ENCODE results near the gene MYL2. TPM values are rescaled to one million over a fixed set of nuclear protein-coding genes. Genes with fewer than 3 reads are reported as not detected.
A peak's percentile ranks its signal among the peaks of the same experiment; 100 is the strongest.
"Not testable (repeated sequence)": the region's sequence is repeated elsewhere in the genome, so short reads cannot be mapped to it uniquely, and the experiment has no call there.

Gene MYL2, protein sequence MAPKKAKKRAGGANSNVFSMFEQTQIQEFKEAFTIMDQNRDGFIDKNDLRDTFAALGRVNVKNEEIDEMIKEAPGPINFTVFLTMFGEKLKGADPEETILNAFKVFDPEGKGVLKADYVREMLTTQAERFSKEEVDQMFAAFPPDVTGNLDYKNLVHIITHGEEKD
- total RNA-seq (2014; rRNA removed; shearing (Covaris generic)): not detected in 2 replicates

DNA sequence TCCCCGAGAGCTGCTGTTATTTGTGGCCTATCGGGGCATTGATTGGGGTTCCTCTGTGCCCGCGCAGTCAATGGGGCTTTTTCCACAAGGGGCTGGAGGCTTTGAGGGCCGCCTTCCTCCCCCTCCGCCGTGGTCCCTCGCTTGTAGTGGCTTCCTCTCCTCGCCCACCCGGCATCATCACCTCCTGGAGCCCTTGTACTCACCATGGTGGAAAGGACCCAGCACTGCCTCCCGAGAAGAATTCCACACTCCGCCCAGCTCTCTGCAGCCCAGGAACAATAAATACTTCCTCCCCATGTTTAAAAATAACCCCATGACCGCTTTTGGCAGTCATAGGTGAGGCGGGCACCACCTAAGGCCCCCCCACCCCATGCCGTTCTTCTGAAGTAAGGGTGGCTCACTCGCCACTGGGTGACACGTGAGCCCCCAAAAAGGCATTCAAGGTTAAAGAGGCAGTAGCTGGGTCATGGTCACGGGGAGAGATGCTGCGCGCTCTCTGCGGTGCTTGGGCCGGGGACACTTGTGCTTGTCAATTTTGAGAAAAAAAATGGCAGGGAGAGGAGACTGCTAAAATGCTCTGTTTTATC, at the start of gene MYL2:
MYL2 (minus strand) TSS at position 256 of the 587 bp plus-strand sequence; CDS start at position 206, 50 bp downstream.
- DNase-seq (ENCODE audit: low read depth): no peak

DNA sequence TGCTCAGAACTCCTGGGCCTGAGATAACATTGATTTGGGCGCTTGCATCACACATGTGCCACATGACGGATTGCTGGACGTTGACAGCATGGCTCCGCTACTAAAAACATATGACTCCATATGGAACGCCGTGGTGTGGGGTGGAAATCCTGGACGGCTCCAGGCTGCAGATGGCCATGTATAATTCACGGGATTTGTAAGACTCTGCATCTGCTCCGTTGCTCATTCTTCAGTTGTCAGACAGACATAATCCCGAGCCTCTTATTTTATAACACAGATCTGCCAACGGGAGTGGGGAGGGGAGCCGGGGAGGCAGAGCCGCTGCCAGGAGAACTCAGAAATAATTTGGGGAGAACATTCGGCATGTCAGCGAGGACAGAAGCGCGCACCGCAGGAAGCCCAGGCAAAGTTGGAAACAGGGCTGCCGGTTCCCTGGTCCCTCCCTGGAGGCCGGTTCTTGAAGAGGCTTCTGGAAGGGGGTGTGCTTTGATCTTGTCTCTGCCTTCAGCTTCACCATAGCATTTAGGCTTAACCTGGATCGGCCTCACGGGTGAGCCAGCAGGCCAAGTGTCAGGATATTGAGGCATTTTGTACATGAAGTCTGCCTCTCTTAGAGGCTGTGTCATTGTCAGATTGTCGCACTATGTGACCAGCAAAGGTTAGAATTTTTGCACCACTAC, 45.8 kb upstream of the MYL2 start:
- DNase-seq (ENCODE audit: low read depth): no peak

DNA sequence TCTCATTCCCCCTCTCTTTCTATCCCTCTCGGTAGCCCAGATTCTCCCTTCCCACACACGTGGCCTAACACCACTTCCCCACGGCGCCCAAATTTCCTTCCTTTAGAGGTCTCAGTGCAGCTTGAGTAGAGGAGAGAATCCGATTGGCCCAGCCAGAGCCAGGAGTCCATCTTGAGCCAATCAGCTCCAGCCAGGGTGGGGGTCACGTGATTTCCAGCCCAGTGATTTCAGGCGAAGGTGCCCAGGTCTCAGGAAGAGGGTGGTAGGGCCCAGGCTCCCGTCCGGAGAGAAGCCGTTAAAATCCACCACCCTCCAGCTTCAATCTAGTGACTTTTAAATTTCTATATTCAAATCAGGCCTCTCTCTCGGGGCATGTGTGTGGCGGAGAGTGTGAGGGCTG, 45.2 kb upstream of the MYL2 start:
- peak; percentile 5 for DNase-seq (ENCODE audit: low read depth)

DNA sequence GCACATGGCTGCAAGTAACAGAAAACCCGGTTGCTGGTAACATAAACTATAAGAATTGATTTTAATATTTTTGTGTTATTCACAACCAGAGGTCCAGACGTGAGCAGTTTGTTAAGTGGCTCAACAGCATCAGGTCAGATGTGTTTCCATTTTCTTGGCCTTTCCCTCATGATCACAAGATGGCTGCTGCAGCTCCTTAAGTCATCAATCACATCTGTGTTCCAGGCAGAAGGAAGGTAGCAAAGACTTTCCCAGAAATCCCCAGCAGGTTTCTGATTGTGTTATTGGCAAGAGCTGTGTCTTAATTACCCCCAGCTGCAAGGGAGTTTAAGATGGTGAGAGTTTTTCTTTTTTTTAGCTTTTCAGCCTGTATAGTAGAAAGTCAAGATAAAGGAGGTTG, 40.4 kb upstream of the MYL2 start:
- DNase-seq (ENCODE audit: low read depth): no peak

DNA sequence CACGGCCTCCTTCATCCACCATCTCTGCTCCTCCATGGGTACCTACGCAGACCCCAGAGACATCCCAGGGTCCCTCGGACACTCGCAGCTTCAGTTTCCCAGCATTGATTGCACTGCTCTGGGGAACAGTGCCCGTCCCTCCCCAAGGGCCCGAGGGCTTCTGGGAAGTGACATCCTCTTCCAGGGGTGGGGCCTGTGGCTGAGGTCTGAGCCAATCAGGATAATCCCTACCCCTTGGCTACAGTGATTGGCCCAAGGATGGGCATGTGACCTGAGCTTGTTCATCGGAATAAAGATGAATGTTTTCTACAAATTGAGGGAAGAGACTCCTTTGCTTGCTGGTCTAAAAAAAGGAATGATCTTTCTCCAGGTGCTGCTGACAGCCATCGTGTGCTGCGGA, 37.3 kb upstream of the MYL2 start:
- peak; percentile 53 for DNase-seq (ENCODE audit: low read depth)

DNA sequence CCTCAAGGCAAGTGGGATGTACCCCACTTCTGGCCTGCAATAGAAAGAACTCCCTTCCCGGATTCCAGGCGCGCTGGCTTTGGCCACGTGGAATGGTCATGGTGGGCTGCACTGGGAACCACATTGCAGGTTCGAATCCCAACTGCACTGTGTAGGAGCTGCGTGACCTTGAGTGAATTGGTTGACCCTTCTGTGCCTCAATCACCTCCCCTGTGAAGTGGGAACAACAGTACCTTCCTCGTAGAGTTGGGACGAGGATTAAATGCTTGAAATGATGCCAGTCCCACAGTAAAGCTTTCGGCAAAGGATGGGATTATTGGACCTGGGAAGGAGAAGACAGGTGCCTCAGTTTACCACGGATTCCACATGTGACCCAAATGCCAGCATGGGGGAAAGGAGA, 36.8 kb upstream of the MYL2 start:
- no peak for DNase-seq (ENCODE audit: low read depth)

DNA sequence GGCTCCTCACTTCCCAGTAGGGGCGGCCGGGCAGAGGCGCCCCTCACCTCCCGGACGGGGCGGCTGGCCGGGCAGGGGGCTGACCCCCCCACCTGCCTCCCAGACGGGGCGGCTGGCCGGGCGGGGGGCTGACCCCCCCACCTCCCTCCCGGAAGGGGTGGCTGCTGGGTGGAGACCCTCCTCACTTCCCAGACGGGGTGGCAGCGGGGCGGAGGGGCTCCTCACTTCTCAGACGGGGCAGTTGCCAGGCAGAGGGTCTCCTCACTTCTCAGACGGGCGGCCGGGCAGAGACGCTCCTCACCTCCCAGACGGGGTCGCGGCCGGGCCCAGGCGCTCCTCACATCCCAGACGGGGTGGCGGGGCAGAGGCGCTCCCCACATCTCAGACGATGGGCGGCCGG, 30.5 kb upstream of the MYL2 start:
- DNase-seq (ENCODE audit: low read depth): not testable (repeated sequence)

DNA sequence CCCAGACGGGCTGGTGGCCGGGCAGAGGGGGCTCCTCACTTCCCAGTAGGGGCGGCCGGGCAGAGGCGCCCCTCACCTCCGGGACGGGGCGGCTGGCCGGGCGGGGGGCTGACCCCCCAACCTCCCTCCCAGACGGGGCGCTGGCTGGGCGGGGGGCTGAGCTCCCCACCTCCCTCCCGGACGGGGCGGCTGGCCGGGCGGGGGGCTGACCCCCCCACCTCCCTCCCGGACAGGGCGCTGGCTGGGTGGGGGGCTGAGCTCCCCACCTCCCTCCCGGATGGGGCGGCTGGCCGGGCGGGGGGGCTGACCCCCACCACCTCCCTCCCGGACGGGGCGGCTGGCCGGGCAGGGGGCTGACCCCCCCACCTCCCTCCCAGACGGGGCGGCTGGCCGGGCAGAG, 30.1 kb upstream of the MYL2 start:
- not testable (repeated sequence) for DNase-seq (ENCODE audit: low read depth)

DNA sequence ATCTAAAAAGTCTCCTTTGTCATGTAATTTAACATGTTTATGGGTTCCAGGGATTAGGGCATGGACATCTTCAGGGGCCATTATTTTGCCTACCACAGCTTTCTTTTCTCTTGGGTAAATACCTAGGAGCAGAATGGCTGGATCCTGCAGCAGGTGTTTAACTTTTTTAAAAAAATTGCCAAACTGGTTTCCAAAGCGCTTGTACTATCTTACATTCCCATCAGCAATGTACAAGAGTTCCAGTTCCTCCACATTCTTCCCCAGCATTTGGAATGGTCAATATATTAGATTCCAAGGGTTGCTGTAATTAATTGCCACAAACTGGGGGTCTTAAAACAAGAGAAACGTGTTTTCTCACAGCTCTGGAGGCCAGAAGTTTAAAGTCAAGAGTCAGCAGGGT, 27.7 kb upstream of the MYL2 start:
- no peak for DNase-seq (ENCODE audit: low read depth)

DNA sequence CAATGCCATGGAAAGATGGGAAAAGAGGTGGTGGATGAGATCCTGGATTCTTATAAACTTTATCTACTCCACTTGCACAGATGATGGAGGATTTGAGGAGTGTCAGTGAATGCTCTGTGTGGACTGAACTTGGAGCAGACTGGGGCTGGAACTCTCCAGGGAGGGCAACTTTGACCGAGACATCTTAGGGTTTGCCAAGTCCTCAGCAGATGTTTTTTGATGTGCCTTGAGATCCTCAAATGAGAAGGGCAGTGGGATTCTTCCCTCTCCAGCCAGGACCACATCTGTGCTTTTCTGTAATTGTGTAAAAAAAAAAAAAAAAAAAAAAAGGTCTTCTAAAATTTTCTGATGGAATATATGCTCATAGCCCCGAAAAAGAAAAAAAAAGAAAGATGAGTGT, 23.0 kb upstream of the MYL2 start:
- no peak for DNase-seq (ENCODE audit: low read depth)

DNA sequence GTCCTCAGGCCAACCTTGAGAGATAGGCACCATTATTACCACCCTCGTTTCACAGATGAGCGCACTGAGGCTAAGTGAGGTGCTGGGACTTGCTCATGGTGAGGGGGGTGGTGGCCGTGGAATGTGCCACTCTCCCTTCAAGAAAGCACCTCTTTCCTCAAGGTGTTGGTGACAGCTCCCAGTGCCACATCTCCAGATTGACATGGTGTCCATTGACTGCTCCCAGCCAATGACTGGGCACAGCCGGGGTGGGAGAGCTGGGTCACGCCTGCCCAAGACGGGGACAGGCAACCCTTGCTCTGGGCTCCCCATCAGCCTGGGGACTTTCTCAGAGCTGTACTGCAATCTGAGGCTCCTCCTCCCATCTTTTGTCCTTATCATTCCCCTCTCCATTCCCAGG, 21.0 kb upstream of the MYL2 start:
- no peak for DNase-seq (ENCODE audit: low read depth)

DNA sequence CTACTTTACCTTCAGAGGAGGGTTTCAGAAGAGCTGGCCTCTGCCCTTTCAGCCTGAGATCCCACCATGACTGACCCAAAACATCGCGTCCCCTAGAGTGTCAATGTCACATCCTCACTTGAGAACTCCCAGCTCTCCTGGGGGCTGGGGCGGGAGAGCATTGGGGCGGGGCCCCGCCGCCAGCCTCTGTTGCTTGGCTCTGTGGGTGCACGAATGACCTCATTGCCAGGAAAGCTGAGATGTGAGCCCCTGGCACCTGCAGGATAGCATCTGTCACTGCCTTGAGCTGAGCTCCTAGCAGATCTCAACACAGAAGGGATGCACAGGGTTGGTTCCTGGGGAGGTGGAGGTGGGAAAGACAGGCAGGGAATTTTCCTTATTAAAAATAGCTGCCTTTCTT, 20.6 kb upstream of the MYL2 start:
- DNase-seq (ENCODE audit: low read depth): no peak

DNA sequence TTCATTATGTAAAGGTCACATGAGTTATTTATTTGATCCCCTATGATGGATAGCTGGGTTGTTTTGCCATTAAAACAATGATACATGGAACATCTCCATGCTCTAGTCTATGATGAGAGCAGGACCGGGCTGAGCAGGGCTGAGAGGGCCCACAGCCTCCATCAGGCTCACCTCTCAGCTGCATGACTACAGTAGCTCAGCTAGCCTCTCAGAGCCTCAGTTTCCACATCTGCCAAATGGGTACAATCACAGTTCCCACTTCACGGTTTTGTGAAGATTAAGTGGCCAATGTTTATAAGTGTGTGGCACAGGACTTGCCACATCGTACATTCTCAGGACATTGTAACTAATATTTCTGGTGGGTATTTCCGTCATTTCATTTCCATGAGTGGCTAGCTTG, 19.9 kb upstream of the MYL2 start:
- no peak for DNase-seq (ENCODE audit: low read depth)

DNA sequence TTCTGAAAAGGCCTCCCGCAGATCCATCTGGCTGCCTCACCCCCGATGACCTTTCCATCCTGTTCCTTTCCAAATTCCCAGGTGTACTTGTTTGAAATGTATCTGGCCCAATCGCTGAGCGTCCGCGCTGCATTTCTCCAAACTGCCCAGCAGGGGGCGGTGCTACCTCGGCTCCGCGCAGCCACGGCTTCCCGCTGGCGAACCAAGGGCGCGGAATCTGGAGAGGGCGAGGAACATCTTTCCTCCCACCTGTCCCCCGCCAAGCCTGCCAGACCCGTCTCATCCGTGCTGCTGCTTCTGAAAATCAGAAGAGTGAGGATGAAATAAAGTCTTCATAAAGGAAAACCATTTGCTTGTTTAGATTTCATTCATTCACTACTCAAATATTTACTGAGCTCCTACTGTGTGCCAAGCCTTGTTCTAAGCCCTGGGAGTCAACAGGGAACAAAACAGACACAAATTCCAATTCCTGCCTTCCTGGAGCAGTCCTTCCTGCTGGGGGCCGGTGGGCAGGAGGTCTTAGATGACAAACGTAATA, 16.8 kb upstream of the MYL2 start:
- DNase-seq (ENCODE audit: low read depth): peak; percentile 68

DNA sequence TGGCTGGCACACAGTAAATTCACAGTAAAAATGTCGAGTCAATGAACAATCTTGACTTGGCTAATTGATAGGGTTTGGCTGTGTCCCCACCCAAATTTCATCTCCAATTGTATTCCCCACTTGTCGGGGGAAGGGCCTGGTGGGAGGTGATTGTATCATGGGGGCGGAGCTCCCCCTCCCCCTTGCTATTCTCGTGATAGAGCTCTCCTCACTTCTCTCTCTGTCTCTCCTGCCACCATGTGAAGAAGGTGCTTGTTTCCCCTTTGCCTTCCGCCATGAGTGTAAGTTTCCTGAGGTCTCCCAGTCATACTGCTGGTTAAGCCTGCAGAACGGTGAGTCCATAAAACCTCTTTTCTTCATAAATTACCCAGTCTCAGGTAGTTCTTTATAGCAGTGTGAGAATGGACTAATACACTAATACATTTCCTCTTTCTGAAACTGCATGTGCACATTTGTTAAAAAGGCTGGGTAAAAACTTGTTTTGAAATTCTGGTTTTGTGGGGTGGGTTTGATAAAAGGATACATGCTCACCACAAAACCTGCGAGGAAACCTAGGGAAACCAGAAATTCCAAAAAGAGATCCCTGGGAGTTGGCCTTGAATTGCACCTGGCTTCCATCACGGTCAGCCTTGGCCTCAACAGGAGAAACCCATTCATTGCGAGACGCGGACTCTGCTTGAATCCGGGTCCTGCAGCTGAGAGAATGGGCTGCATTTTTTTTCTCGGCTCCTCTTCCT, 16.2 kb upstream of the MYL2 start:
- no peak for DNase-seq (ENCODE audit: low read depth)

DNA sequence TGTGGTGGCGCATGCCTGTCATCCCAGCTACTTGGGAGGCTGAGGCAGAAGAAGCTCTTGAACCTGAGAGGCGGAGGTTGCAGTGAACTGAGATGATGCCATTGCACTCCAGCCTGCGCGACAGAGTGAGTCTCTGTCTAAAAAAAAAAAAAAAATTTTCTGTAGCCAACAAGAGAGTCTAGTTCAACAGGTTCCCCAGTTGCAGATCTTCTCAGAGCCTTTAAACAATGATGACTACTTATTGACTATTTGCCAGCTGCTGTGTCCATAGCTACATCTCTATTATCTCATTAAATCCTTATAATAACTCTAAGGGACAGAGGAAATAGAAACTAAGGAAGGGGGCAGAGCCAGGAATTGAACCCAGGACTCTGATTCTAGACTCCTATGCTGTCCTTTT, 15.2 kb upstream of the MYL2 start:
- no peak for DNase-seq (ENCODE audit: low read depth)

DNA sequence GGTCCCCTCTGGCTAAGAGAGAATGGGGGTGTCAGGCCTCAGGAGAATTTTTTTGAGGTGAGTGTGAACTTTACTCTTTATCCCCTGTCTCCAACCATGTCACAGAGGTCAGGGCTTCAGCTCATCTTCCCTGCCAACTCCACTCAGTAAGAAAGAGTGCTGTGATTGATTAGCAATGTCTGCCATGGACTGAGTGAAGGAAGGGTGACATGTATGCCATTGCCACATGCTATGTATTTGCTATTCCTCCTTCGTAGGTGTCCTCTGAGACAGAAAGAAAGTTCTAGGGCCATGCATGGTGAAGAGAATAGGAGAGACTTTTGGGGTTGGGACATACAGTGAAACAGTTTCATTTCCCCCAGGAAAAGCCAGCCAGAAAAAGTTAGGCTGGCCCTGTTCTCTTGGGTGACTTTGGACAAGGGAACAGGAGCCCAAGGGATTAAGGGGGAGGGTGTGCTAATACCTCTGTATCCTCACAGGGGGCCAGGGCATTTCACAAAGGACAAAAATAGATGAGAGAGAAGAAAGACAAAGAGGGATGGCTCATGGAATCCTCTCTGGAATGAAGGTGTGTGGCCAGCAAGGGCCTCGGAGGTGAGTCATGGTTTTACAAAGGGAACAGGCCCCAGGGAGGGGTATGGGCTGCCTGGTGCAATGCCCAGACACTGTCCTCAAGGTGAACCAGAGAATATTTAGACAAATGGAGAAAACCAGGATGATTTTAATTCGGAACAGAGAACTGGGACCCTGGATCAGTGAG, 13.9 kb upstream of the MYL2 start:
- DNase-seq (ENCODE audit: low read depth): peak; percentile 38

DNA sequence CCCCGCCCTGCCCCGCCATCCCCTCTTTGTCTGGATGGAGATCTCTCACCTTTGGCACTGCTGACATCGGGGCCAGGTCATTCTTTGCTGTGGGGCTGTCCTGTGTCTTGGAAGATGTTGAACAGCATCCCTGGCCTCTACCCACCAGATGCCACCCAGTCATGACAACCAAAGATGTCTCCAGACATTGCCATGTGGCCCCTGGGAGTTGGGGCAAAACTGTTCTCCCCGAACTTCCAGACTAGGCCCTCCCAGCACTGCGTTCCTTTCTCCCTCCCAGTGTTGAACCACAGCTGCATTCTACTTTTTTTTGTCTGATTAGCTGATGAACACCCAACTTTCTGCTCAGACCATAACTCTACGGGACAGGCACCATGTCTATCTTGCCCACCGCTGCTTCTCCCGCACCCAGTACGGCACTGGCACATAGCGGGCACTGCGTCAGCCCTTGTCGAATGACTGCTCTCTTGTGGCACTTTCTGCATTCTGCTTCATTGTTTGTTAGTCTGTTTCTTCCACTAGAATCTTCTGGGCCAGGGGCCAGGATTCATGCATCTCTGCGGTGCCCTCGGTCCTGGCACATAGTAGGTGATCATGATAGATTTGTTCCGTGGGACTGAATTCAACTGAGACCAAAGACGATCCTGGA, 13.1 kb upstream of the MYL2 start:
- no peak for DNase-seq (ENCODE audit: low read depth)

DNA sequence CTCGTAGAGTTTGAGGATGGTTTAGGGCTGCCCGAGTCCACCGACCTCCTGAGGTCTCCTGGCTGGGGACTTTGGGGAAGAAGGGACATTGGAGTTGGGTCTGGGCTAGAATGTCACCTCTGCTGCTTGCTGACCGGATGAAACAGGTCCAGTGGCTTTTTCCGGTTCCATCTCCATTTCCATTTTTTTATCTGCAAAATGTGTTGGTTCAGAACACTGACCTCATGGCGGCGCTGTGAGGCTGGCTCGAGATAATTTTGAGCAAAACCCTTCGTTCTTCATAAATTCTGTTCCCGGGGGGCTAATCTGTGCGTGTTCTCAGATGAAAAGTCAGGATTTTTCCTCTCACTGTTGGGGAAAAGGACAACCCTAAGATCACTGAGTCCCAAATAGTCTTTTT, 11.7 kb upstream of the MYL2 start:
- no peak for DNase-seq (ENCODE audit: low read depth)

DNA sequence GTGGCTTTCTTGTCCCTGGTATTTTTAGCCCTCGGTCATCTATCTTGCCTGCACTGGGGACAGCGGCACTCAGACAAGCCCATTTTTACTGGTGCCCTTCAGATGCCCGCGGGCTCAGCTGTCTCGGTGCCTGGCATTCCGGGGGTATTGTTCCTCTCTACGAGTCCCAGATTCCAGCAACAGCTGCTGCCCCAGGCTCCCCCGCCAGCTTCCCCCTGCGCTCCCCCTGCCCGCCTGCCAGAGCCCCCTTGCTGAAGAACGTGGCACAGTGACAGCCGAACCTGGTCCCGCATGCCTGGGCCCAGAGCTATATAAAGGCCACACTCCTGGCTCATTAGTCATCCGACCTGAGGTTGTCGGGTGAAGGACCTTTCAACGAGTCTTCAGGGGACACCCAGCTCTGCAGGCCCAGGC, 10.9 kb upstream of the MYL2 start:
- no peak for DNase-seq (ENCODE audit: low read depth)

Data from Daoy (cell line).